ENCODE data around the gene CA7.

The CA7 gene

DNA sequence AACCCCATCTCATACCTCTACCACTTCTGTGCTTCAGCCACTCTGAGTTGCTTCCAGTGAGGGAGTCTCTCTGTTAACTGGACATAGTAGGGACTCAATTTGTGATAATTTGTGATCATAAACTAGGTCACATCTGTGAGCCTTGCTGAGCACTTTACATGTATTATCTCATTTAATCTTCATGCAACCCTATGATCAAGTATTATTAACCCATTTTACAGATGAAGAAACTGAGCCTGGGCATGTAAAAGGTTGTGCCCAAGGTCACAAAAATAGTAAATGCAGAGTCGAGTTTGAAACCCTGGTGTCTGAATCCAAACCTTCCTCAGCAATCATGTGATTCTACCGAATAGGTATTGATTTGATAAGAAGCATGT is 54.7 kb downstream of the CA7 start:
- DNase-seq (ENCODE audit: low spot score), result no peak

DNA sequence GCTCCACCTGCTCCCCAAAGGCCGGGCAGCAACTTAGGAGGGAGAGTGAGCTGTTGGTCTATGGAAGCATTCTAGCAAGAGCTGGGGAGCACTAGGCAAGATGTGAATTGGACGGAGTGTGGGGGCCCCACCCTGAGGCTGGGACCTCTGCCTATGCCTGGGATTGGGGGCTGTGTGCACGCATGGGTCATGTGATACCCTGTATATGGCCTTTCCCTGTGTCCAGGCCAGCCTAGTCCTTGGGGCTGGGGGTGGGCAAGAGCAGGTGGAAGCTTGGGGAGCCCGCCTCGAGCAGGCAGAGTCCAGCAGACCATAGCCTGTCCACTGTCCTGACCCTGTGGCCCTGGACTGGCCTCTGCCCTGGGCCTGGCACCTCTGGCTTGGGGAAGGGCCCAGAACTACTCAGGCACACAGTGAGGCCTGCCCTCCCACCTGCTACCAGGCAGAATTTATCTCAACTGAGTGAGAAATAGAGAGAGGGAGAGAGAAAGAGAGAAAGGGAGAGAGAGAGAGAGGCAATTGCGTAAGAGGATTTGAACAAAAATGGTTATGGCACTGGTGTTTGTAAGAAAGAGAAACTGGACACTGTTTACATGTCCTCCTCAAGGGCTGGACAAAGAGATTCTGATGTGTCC is 55.2 kb downstream of the CA7 start:
- DNase-seq (ENCODE audit: low spot score), result peak; percentile 21

DNA sequence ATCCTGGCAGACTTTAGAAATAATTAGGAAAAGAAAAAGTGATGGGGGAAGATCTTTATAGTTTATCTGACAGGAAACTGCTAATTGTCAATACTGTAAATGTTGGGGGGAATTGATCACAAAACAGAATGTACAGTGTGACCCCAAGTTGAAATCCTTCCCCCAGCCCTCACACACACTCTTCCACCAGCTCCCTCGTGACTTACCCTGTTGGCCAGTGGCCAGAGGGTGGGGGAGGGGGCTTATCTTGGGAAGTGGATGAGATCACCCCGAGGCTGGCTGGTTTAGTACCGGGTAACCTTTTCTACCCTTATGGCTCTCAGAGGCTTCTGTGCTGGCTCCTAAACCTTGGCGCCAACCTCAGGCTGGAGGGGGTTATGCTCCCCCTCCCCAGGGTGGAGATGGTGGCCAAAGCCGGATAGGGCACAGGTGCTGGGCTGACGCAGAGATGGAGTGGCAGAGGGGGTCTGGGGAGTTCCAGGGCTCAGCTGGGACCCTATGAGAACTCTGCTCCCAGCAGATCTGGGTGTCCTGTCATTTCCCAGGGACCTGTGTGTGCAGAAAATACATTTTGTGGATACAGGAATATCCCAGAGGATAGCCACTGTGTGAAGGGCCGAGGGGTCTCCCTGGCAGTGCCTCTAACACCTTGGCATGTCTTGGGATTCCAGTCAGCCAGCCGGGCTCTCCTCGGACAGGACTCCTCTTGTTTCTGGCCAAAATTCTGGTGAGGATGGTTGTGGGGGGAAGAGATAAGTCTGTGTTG is 55.9 kb downstream of the CA7 start:
- DNase-seq (ENCODE audit: low spot score), result peak; percentile 52

DNA sequence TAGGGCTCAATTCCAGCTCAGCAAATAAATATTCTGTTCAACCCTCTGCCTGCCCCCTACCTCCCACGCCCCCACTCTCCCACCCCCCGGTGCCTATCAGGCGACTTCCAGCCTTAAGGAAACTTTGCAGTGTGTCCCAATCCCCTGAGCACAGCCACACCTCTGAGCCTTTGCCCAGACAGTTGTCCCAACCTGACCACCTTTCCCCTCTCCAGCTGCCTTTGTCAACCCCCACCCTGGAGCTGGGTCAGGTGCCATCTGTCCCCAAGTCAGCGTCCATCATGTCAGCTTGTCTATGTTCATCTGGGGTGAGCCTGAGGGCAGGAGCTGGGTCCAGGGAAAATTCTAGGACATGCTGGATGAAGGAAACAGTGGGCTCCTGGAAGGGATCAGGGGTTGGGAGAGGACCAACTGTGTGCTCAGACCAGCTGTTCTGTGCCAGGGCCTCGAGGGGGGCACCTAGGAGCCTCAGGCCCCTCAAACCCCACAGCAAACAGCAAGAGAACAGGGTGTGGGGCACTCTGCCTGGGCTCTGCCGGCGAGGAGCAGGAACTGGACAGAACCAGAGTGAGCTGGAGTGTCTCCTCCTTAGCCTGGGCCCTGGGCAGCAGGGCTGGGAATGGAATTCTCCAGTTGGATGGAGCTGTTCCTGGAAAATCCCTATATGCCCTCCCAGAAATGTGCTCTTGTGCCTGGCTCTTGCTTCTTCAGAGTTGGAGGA is 56.7 kb downstream of the CA7 start:
- no peak for DNase-seq (ENCODE audit: low spot score)

GRCh38 chr16:66901626-66902025 is 57.4 kb downstream of the CA7 start:
- no peak for DNase-seq (ENCODE audit: low spot score)

GRCh38 chr16:66902648-66903543 is 58.7 kb downstream of the CA7 start:
- DNase-seq (ENCODE audit: low spot score), result peak; percentile 69
